Measurements from ENCODE around the gene PCSK4. TPM values are rescaled to one million over a fixed set of nuclear protein-coding genes. Genes with fewer than 3 reads are reported as not detected.

PCSK4 gene
- total RNA-seq, 1 experiment from 2014 or later, result 11.1 TPM

DNA sequence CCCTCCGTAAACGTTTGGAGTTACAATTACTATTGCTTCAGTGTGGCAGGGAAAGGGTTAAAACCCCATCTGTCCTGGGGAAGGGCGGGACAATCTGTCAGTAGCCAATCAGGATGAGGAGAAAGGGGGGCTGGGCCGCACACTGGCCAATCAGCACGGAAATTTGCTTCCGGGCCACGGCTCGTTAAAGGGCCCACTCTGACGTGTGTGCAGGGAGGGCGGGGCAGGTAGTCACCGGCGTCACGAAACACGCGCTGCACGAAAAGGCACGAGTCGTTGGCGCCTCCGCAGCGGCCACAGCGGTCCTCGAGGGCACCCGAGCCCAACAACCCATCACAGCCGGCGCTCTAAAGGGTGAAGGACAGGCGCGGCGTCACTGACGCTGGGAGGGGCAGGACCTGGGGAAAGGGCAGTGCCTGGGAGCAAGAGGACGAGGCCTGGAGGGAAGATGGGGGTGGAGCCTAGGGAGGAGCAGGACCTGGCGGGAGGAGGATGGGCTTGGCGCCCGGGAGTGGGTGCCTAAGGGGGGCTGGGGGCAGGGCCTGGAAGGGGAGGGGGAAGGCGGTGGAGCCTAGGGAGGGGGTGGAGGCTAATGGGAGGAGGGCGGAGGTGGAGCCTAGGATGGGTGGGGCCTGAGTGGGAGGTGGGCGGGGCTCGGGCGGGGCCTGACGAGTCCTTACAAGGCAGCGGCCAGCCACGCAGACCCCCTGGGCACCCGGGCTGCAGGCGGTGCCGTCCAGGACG lies 17.8 kb upstream of the PCSK4 start:
- ChIA-PET POLR2A (interaction anchor here (1.3 to 1.4 kb wide), 2 partner anchors 17 to 52 kb away, joined by 3 to 6 read pairs; partner anchors contain the start of gene REEP6), RAD21 (ENCODE audit: low non-redundant PET in 1 of 2, low total read pairs in 2 of 2, uncharacterized antibody in 2 of 2, unreplicated experiment in 2 of 2) (no interaction called here), CTCF (interaction anchor here (1.0 kb wide), 1 partner anchor 38 kb away, joined by 4 read pairs; no protein-coding TSS in a partner anchor)
- H3K4me3 ChIP-seq (replicated peaks in 1 of 2; ENCODE audit: low read depth in 1 of 2, low read length in 2 of 2), result peak overlapping the region; percentile 39 to 56
- ATAC-seq (peak; percentile 80), DNase-seq (ENCODE audit: low read depth, low spot score) (peak; percentile 94)
- H3K36me3 ChIP-seq (ENCODE audit: control insufficient read depth in 1 of 2, insufficient read depth in 2 of 2, low read length in 2 of 2), result no peaks in the 10 kb centered on the region
- peak overlapping the region; percentile 82 for H2AFZ ChIP-seq (ENCODE audit: low read depth, low read length, poor library complexity, severe bottlenecking)
- H3K9me2 ChIP-seq (ENCODE audit: insufficient read depth), result no peaks in the 10 kb centered on the region
- H3K4me2 ChIP-seq (ENCODE audit: low read length), result peak overlapping the region; percentile 92
- BruUV-seq (replicated peaks), result no TSS peak
- intact Hi-C loops (cut with micrococcal nuclease), result no loop called here
- H3K9me3 ChIP-seq (ENCODE audit: control insufficient read depth in 1 of 2, insufficient read depth in 1 of 2, low read depth in 1 of 2, low read length in 2 of 2), result no peaks in the 10 kb centered on the region
- H3K9ac ChIP-seq (ENCODE audit: low read length), result peak overlapping the region; percentile 74
- H4K20me1 ChIP-seq (ENCODE audit: insufficient read depth), result no peaks in the 10 kb centered on the region
- no peaks in the 10 kb centered on the region for H3K27me3 ChIP-seq (ENCODE audit: insufficient read depth, low read length)
- H3K79me2 ChIP-seq (ENCODE audit: insufficient read depth, low read length), result peaks cover 10% of the 10 kb centered on the region; the same call in 1 of the 2 replicates
- peaks cover 31 to 67% of the 10 kb centered on the region in 2 experiments for H3K4me1 ChIP-seq (ENCODE audit: control insufficient read depth in 1 of 2, insufficient read depth in 2 of 2, low read length in 2 of 2)
- peak overlapping the region; percentile 96 for H3K27ac ChIP-seq (ENCODE audit: low read depth, low read length)
- TF ChIP-seq POLR2A (IDR thresholded peaks at IDR 0.05; ENCODE audit: borderline replicate concordance, extremely low read depth, insufficient read depth, insufficient read length) (peak; percentile 56), JUND (IDR thresholded peaks at IDR 0.05) (no peak), EGR1 (IDR thresholded peaks at IDR 0.05; ENCODE audit: low read depth) (no peak), ZBTB33 (IDR thresholded peaks at IDR 0.05; ENCODE audit: extremely low read depth, insufficient replicate concordance, low read length) (no peak), ELF1 (IDR thresholded peaks at IDR 0.05; ENCODE audit: borderline replicate concordance, low read depth) (no peak; the same call in 1 of the 2 replicates), TCF7L2 (IDR thresholded peaks at IDR 0.05; ENCODE audit: borderline replicate concordance, extremely low read depth, insufficient read depth, insufficient read length) (peak; percentile 74), SP1 (IDR thresholded peaks at IDR 0.05; ENCODE audit: low read depth) (peak; percentile 99), FOSL1 (IDR thresholded peaks at IDR 0.05; ENCODE audit: low read depth) (no peak), YY1 (IDR thresholded peaks at IDR 0.05; ENCODE audit: extremely low read depth, insufficient replicate concordance, low read depth, low read length) (no peak), ZNF274 (IDR thresholded peaks at IDR 0.05; ENCODE audit: low read depth, low read length) (no peak), SRF (IDR thresholded peaks at IDR 0.05; ENCODE audit: low read depth) (no peak), REST (IDR thresholded peaks at IDR 0.05; ENCODE audit: low read depth) (no peak), RAD21 (IDR thresholded peaks at IDR 0.05; ENCODE audit: low read depth) (no peak), CBX3 (IDR thresholded peaks at IDR 0.05; ENCODE audit: low read depth) (peak; percentile 67; the same call in 1 of the 2 replicates), EZH2 (IDR thresholded peaks at IDR 0.05) (no peak), POLR2AphosphoS5 (IDR thresholded peaks at IDR 0.05; ENCODE audit: low read depth, low read length) (peak; percentile 57)
- TF ChIP-seq, protein P1, sequence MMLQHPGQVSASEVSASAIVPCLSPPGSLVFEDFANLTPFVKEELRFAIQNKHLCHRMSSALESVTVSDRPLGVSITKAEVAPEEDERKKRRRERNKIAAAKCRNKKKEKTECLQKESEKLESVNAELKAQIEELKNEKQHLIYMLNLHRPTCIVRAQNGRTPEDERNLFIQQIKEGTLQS (IDR thresholded peaks at IDR 0.05), result no peak
- TF ChIP-seq, protein P2, sequence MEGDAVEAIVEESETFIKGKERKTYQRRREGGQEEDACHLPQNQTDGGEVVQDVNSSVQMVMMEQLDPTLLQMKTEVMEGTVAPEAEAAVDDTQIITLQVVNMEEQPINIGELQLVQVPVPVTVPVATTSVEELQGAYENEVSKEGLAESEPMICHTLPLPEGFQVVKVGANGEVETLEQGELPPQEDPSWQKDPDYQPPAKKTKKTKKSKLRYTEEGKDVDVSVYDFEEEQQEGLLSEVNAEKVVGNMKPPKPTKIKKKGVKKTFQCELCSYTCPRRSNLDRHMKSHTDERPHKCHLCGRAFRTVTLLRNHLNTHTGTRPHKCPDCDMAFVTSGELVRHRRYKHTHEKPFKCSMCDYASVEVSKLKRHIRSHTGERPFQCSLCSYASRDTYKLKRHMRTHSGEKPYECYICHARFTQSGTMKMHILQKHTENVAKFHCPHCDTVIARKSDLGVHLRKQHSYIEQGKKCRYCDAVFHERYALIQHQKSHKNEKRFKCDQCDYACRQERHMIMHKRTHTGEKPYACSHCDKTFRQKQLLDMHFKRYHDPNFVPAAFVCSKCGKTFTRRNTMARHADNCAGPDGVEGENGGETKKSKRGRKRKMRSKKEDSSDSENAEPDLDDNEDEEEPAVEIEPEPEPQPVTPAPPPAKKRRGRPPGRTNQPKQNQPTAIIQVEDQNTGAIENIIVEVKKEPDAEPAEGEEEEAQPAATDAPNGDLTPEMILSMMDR (IDR thresholded peaks at IDR 0.05 in 2 of 3, conservative IDR thresholded peaks at IDR 0.05 in 1 of 3; ENCODE audit: borderline replicate concordance in 1 of 3, insufficient read depth in 1 of 3, low read depth in 2 of 3, low read length in 2 of 3), result no peak
- TF ChIP-seq, protein P3, sequence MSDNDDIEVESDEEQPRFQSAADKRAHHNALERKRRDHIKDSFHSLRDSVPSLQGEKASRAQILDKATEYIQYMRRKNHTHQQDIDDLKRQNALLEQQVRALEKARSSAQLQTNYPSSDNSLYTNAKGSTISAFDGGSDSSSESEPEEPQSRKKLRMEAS (IDR thresholded peaks at IDR 0.05), result peak; percentile 98
